ENCODE data around the gene ASS1.
A peak's percentile ranks its signal among the peaks of the same experiment; 100 is the strongest.
"Not testable (repeated sequence)": the region's sequence is repeated elsewhere in the genome, so short reads cannot be mapped to it uniquely, and the experiment has no call there.

Gene ASS1

GRCh38 chr9:130426467-130426773, 18.3 kb upstream of the ASS1 start:
- no peak overlapping the region for H3K4me3 Mint-ChIP-seq
- no peak for DNase-seq
- H3K27ac Mint-ChIP-seq, result no peak overlapping the region
- peaks cover 12% of the 10 kb centered on the region for H3K27me3 Mint-ChIP-seq
- no peaks in the 10 kb centered on the region for H3K9me3 Mint-ChIP-seq
- no peaks in the 10 kb centered on the region for H3K36me3 Mint-ChIP-seq (ENCODE audit: low read depth)
- no peaks in the 10 kb centered on the region for H3K4me1 Mint-ChIP-seq (ENCODE audit: low read depth)

GRCh38 chr9:130426883-130427282, 17.9 kb upstream of the ASS1 start:
- Mint-ChIP-seq H3K27me3 (peaks cover 14% of the 10 kb centered on the region), H3K27ac (no peak overlapping the region), H3K36me3 (ENCODE audit: low read depth) (no peaks in the 10 kb centered on the region), H3K4me3 (no peak overlapping the region), H3K4me1 (ENCODE audit: low read depth) (no peaks in the 10 kb centered on the region), H3K9me3 (no peaks in the 10 kb centered on the region)
- no peak for DNase-seq

- DNase-seq, result no peak
- Mint-ChIP-seq H3K27me3 (peaks cover 18% of the 10 kb centered on the region), H3K9me3 (no peaks in the 10 kb centered on the region), H3K4me1 (ENCODE audit: low read depth) (no peaks in the 10 kb centered on the region), H3K36me3 (ENCODE audit: low read depth) (no peaks in the 10 kb centered on the region), H3K4me3 (no peak overlapping the region), H3K27ac (no peak overlapping the region)
Observed at GRCh38 chr9:130427326-130427725, 17.4 kb upstream of the ASS1 start.

- Mint-ChIP-seq H3K9me3 (no peaks in the 10 kb centered on the region), H3K36me3 (ENCODE audit: low read depth) (no peaks in the 10 kb centered on the region), H3K27ac (no peak overlapping the region), H3K4me1 (ENCODE audit: low read depth) (peaks cover 7% of the 10 kb centered on the region), H3K27me3 (peaks cover 27% of the 10 kb centered on the region), H3K4me3 (no peak overlapping the region)
- no peak for DNase-seq
Observed at GRCh38 chr9:130428086-130428665, 16.6 kb upstream of the ASS1 start.

- H3K4me3 Mint-ChIP-seq, result no peak overlapping the region
- H3K4me1 Mint-ChIP-seq (ENCODE audit: low read depth), result peaks cover 9% of the 10 kb centered on the region
- no peak for DNase-seq
- no peaks in the 10 kb centered on the region for H3K36me3 Mint-ChIP-seq (ENCODE audit: low read depth)
- H3K27me3 Mint-ChIP-seq, result peaks cover 36% of the 10 kb centered on the region
- no peak overlapping the region for H3K27ac Mint-ChIP-seq
- H3K9me3 Mint-ChIP-seq, result no peaks in the 10 kb centered on the region
Observed at GRCh38 chr9:130429381-130429780, 15.4 kb upstream of the ASS1 start.

- H3K27me3 Mint-ChIP-seq, result peaks cover 39% of the 10 kb centered on the region
Observed at GRCh38 chr9:130429831-130430230, 14.9 kb upstream of the ASS1 start.

GRCh38 chr9:130430232-130430631, 14.5 kb upstream of the ASS1 start:
- H3K27me3 Mint-ChIP-seq, result peaks cover 42% of the 10 kb centered on the region
- H3K9me3 Mint-ChIP-seq, result no peaks in the 10 kb centered on the region

More at GRCh38 chr9:130429831-130430230, 14.9 kb upstream of the ASS1 start:
- H3K27ac Mint-ChIP-seq, result no peak overlapping the region
- no peaks in the 10 kb centered on the region for H3K36me3 Mint-ChIP-seq (ENCODE audit: low read depth)
- H3K4me3 Mint-ChIP-seq, result no peak overlapping the region
- no peaks in the 10 kb centered on the region for H3K9me3 Mint-ChIP-seq
- peaks cover 9% of the 10 kb centered on the region for H3K4me1 Mint-ChIP-seq (ENCODE audit: low read depth)
- no peak for DNase-seq

GRCh38 chr9:130430734-130431535, 13.8 kb upstream of the ASS1 start:
- Mint-ChIP-seq H3K27ac (no peak overlapping the region), H3K4me1 (ENCODE audit: low read depth) (peaks cover 9% of the 10 kb centered on the region), H3K4me3 (no peak overlapping the region), H3K9me3 (no peaks in the 10 kb centered on the region), H3K36me3 (ENCODE audit: low read depth) (no peaks in the 10 kb centered on the region), H3K27me3 (peaks cover 47% of the 10 kb centered on the region)
- DNase-seq, result no peak

More at GRCh38 chr9:130430232-130430631, 14.5 kb upstream of the ASS1 start:
- DNase-seq, result no peak
- H3K27ac Mint-ChIP-seq, result no peak overlapping the region
- H3K4me1 Mint-ChIP-seq (ENCODE audit: low read depth), result peaks cover 9% of the 10 kb centered on the region
- no peaks in the 10 kb centered on the region for H3K36me3 Mint-ChIP-seq (ENCODE audit: low read depth)
- H3K4me3 Mint-ChIP-seq, result no peak overlapping the region

- H3K4me1 Mint-ChIP-seq (ENCODE audit: low read depth), result peaks cover 9% of the 10 kb centered on the region
- no peak overlapping the region for H3K27ac Mint-ChIP-seq
- H3K36me3 Mint-ChIP-seq (ENCODE audit: low read depth), result no peaks in the 10 kb centered on the region
- no peaks in the 10 kb centered on the region for H3K9me3 Mint-ChIP-seq
- no peak for DNase-seq
- peaks cover 54% of the 10 kb centered on the region for H3K27me3 Mint-ChIP-seq
- no peak overlapping the region for H3K4me3 Mint-ChIP-seq
Observed at GRCh38 chr9:130431536-130432303, 13.0 kb upstream of the ASS1 start.

GRCh38 chr9:130432362-130432761, 12.4 kb upstream of the ASS1 start:
- Mint-ChIP-seq H3K27me3 (peaks cover 61% of the 10 kb centered on the region), H3K4me3 (no peak overlapping the region), H3K36me3 (ENCODE audit: low read depth) (no peaks in the 10 kb centered on the region), H3K27ac (no peak overlapping the region), H3K9me3 (no peaks in the 10 kb centered on the region), H3K4me1 (ENCODE audit: low read depth) (peaks cover 9% of the 10 kb centered on the region)
- DNase-seq, result no peak

GRCh38 chr9:130432796-130433167, 12.0 kb upstream of the ASS1 start:
- H3K4me3 Mint-ChIP-seq, result no peak overlapping the region
- H3K36me3 Mint-ChIP-seq (ENCODE audit: low read depth), result no peaks in the 10 kb centered on the region
- no peak for DNase-seq
- H3K27me3 Mint-ChIP-seq, result peaks cover 63% of the 10 kb centered on the region
- no peak overlapping the region for H3K27ac Mint-ChIP-seq
- H3K4me1 Mint-ChIP-seq (ENCODE audit: low read depth), result peaks cover 9% of the 10 kb centered on the region
- H3K9me3 Mint-ChIP-seq, result no peaks in the 10 kb centered on the region

- H3K36me3 Mint-ChIP-seq (ENCODE audit: low read depth), result no peaks in the 10 kb centered on the region
- no peak overlapping the region for H3K4me3 Mint-ChIP-seq
- peaks cover 9% of the 10 kb centered on the region for H3K4me1 Mint-ChIP-seq (ENCODE audit: low read depth)
- H3K9me3 Mint-ChIP-seq, result no peaks in the 10 kb centered on the region
- peaks cover 66% of the 10 kb centered on the region for H3K27me3 Mint-ChIP-seq
- peak; percentile 64 for DNase-seq
- H3K27ac Mint-ChIP-seq, result no peak overlapping the region
Observed at GRCh38 chr9:130433168-130433946, 11.4 kb upstream of the ASS1 start.

GRCh38 chr9:130433947-130434262, 10.9 kb upstream of the ASS1 start:
- no peaks in the 10 kb centered on the region for H3K9me3 Mint-ChIP-seq
- H3K27ac Mint-ChIP-seq, result no peak overlapping the region
- H3K4me1 Mint-ChIP-seq (ENCODE audit: low read depth), result peaks cover 9% of the 10 kb centered on the region
- DNase-seq, result no peak
- H3K36me3 Mint-ChIP-seq (ENCODE audit: low read depth), result no peaks in the 10 kb centered on the region
- H3K27me3 Mint-ChIP-seq, result peaks cover 69% of the 10 kb centered on the region
- no peak overlapping the region for H3K4me3 Mint-ChIP-seq

- not testable (repeated sequence) for H3K4me1 Mint-ChIP-seq (ENCODE audit: low read depth); H3K9me3 Mint-ChIP-seq; H3K4me3 Mint-ChIP-seq; H3K27ac Mint-ChIP-seq; H3K36me3 Mint-ChIP-seq (ENCODE audit: low read depth); DNase-seq
- peaks cover 71% of the 10 kb centered on the region for H3K27me3 Mint-ChIP-seq
Observed at GRCh38 chr9:130434656-130435055, 10.1 kb upstream of the ASS1 start.
